ENCODE results near the gene OSER1. TPM values are rescaled to one million over a fixed set of nuclear protein-coding genes. Genes with fewer than 3 reads are reported as not detected.

Gene OSER1
- total and polyA plus RNA-seq, 12 donors: 16.4 to 37.3 (median 31.0) TPM

GRCh38 chr20:44223721-44224120 lies 13.2 kb upstream of the OSER1 start:
- H3K4me1 ChIP-seq: peaks cover 0 to 34% (median 3%) of the 10 kb centered on the region in 9 donors
- no peak for DNase-seq
- intact Hi-C loops (cut with DNase I): no loop called here
- no peaks in the 10 kb centered on the region for H3K27me3 ChIP-seq
- TF ChIP-seq CTCF (IDR thresholded peaks at IDR 0.05): no peak
- H3K9me3 ChIP-seq: no peaks in the 10 kb centered on the region
- peaks cover 0 to 23% (median 0%) of the 10 kb centered on the region in 9 donors for H3K36me3 ChIP-seq
- 85 to 89% methylated on average over 5 of the region's 5 CpGs for WGBS, 2 donors
- no peak for ATAC-seq
- no peak overlapping the region for H3K27ac ChIP-seq
- H3K4me3 ChIP-seq: no peak overlapping the region

GRCh38 chr20:44222633-44223368 lies 12.2 kb upstream of the OSER1 start:
- TF ChIP-seq CTCF (IDR thresholded peaks at IDR 0.05): no peak
- peak overlapping the region in 4 of 10 donors; percentile 46 to 68 (median 54) for H3K27ac ChIP-seq
- WGBS, 2 donors: 35 to 44% methylated on average over 7 of the region's 7 CpGs
- H3K27me3 ChIP-seq: no peaks in the 10 kb centered on the region
- H3K4me1 ChIP-seq: peaks cover 0 to 38% (median 7%) of the 10 kb centered on the region in 9 donors
- DNase-seq (no peak), ATAC-seq (peak in 7 of 8 donors; percentile 20 to 88 (median 47))
- H3K9me3 ChIP-seq: no peaks in the 10 kb centered on the region
- H3K4me3 ChIP-seq: no peak overlapping the region
- intact Hi-C loops (cut with DNase I): no loop called here
- H3K36me3 ChIP-seq: peaks cover 0 to 23% (median 0%) of the 10 kb centered on the region in 9 donors

GRCh38 chr20:44222027-44222426 lies 11.5 kb upstream of the OSER1 start:
- H3K36me3 ChIP-seq: peaks cover 0 to 23% (median 0%) of the 10 kb centered on the region in 9 donors
- H3K9me3 ChIP-seq: no peaks in the 10 kb centered on the region
- TF ChIP-seq CTCF (IDR thresholded peaks at IDR 0.05): no peak
- DNase-seq (no peak), ATAC-seq (no peak)
- peaks cover 0 to 44% (median 10%) of the 10 kb centered on the region in 9 donors for H3K4me1 ChIP-seq
- 97% methylated on average over 5 of the region's 5 CpGs for WGBS, 2 donors
- no peak overlapping the region for H3K4me3 ChIP-seq
- H3K27ac ChIP-seq: peak overlapping the region in 4 of 10 donors; percentile 46 to 68 (median 54)
- no peaks in the 10 kb centered on the region for H3K27me3 ChIP-seq
- intact Hi-C loops (cut with DNase I): no loop called here

DNA sequence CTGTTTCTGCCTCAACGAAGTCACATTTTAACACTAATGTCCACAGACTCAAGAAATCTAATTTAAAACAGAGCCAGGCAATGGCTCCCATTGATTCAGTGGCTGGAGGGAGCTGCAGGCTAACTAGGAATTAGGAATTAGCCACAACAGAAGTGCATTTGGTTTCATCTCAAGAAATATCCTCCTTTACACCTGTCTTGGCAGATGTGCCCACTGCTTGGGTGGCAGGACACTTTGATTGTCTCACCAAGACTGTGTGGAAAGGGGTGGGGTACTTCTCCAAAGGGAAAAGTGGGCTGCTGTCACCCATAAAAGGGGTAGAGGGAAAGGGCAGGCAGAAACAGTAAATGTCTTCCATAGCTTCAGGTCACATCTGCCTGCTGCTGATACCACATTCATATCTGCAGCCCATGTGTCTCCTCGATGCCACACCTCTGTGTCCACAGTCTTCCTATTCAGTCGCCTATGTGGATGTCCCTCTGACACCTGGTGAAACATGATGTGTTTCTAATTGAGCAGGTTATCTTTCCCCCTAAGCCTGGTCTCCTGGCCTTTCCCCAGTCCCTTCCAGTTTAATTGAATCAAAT lies 10.9 kb upstream of the OSER1 start:
- ATAC-seq (no peak), DNase-seq (no peak)
- H3K9me3 ChIP-seq: no peaks in the 10 kb centered on the region
- 90 to 91% methylated on average over 3 of the region's 3 CpGs for WGBS, 2 donors
- peak overlapping the region in 1 of 10 donors; percentile 55 for H3K27ac ChIP-seq
- peaks cover 0 to 45% (median 10%) of the 10 kb centered on the region in 9 donors for H3K4me1 ChIP-seq
- intact Hi-C loops (cut with DNase I): no loop called here
- peaks cover 0 to 23% (median 0%) of the 10 kb centered on the region in 9 donors for H3K36me3 ChIP-seq
- TF ChIP-seq CTCF (IDR thresholded peaks at IDR 0.05): no peak
- H3K4me3 ChIP-seq: no peak overlapping the region
- H3K27me3 ChIP-seq: no peaks in the 10 kb centered on the region
